ACC112 (cell line): Measurements from ENCODE around the gene CFAP45.

Experiments used
- H2AFZ ChIP-seq: fragments of 200-600 bp; sonication (generic); one replicate; pipeline ENCODE4 v1.6.0; 2017; ENCODE audit warnings: antibody characterized with exemption, low read length; ENCODE audit not compliant: unreplicated experiment
- H3K27ac ChIP-seq: fragments of 200-600 bp; sonication (generic); 2 replicates; pipeline ENCODE4 v1.5.1; 2014; ENCODE audit warnings: low read depth, mild to moderate bottlenecking, antibody characterized with exemption, low read length, moderate library complexity
- H3K27me3 ChIP-seq: fragments of 200-600 bp; sonication (generic); 2 replicates; pipeline ENCODE4 v1.6.1; 2014; ENCODE audit warnings: mild to moderate bottlenecking, antibody characterized with exemption, low read length, moderate library complexity, mixed read lengths; ENCODE audit not compliant: insufficient read depth
- H3K36me3 ChIP-seq: fragments of 200-600 bp; sonication (generic); 2 replicates; pipeline ENCODE4 v1.6.1; 2016; ENCODE audit warnings: mild to moderate bottlenecking, antibody characterized with exemption, low read length, moderate library complexity, mixed read lengths; ENCODE audit not compliant: insufficient read depth
- H3K4me1 ChIP-seq: fragments of 200-600 bp; sonication (generic); one replicate; pipeline ENCODE4 v1.6.1; 2016; ENCODE audit warnings: low read length, mixed read lengths; ENCODE audit not compliant: insufficient read depth, unreplicated experiment, control insufficient read depth
- H3K4me3 ChIP-seq: fragments of 200-600 bp; sonication (generic); 2 replicates; pipeline ENCODE4 v1.5.1; 2014; ENCODE audit warnings: mild to moderate bottlenecking, low read depth, low read length
- H3K79me2 ChIP-seq: fragments of 200-600 bp; sonication (generic); one replicate; pipeline ENCODE4 v1.6.0; 2016; ENCODE audit warnings: low read length; ENCODE audit not compliant: control insufficient read depth, unreplicated experiment, insufficient read depth

The CFAP45 gene

DNA sequence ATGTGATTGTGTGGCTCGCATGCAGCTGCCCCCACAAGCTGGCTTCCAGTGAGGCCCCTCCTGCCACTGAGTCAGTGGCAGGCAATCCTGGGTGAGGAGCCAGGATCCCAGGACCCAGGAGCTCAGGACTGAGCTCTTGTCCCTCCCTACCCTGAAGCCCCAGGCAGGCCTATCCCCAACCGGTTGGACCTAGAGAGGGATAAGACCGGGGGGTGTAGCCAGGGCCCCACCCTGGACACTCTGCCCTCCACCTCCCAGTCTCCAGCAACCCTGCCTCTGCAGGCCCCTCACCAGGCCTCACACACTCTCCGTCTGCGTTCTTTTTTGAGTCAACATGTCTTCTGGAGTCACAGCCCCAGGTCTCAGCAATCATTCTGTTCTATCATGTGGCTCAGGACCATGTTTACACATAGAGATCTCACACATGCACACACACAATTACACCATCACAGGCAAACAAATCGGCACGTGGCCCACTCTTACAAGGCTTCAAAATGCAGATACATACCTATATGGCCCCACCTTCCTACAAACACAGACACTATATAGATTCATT lies 40.1 kb downstream of the CFAP45 start:
- Histone ChIP-seq H3K27me3 (no peaks in the 10 kb centered on the region), H3K27ac (no peak overlapping the region)

GRCh38 chr1:159857889-159858288 lies 42.1 kb downstream of the CFAP45 start:
- Histone ChIP-seq H3K27ac (no peak overlapping the region), H3K36me3 (no peaks in the 10 kb centered on the region), H3K4me1 (peaks cover 14% of the 10 kb centered on the region), H2AFZ (no peak overlapping the region), H3K27me3 (no peaks in the 10 kb centered on the region), H3K4me3 (no peak overlapping the region), H3K79me2 (no peaks in the 10 kb centered on the region)

More for the DNA sequence above, 40.1 kb downstream of the CFAP45 start:
- Histone ChIP-seq H2AFZ (no peak overlapping the region), H3K4me3 (no peak overlapping the region), H3K79me2 (no peaks in the 10 kb centered on the region), H3K4me1 (peaks cover 5% of the 10 kb centered on the region), H3K36me3 (no peaks in the 10 kb centered on the region)

GRCh38 chr1:159856576-159856975 lies 43.4 kb downstream of the CFAP45 start:
- Histone ChIP-seq H3K79me2 (no peaks in the 10 kb centered on the region), H3K27me3 (no peaks in the 10 kb centered on the region), H2AFZ (no peak overlapping the region)

DNA sequence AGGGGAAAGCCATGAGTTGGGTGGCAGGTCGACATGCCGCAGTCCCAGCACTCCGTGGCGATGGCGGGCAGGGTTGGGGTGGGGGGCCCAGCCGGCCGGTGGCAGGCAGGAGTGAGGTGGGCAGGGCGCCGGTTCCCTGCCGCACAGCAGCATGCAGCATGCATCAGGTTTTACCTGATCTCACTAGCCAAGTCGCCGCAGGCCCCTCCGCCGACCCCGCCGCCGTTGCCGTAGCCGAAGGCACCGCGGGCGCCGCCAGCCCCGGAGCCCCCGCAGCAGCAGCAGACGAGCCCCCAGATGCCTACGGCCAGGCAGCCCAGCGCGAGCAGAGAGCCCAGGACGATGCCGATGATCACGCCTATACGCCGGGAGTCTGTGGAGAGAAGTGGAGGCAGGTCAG lies 44.3 kb downstream of the CFAP45 start:
- no peak overlapping the region for H2AFZ ChIP-seq
- peaks cover 20% of the 10 kb centered on the region for H3K4me1 ChIP-seq
- H3K79me2 ChIP-seq, result no peaks in the 10 kb centered on the region
- H3K36me3 ChIP-seq, result no peaks in the 10 kb centered on the region
- no peaks in the 10 kb centered on the region for H3K27me3 ChIP-seq
- peak overlapping the region; percentile 89 for H3K4me3 ChIP-seq
- H3K27ac ChIP-seq, result no peak overlapping the region

More at GRCh38 chr1:159856576-159856975, 43.4 kb downstream of the CFAP45 start:
- Histone ChIP-seq H3K27ac (no peak overlapping the region), H3K4me1 (peaks cover 20% of the 10 kb centered on the region), H3K36me3 (no peaks in the 10 kb centered on the region), H3K4me3 (no peak overlapping the region)

- Histone ChIP-seq H2AFZ (peak overlapping the region; percentile 63), H3K4me1 (peaks cover 29% of the 10 kb centered on the region), H3K36me3 (no peaks in the 10 kb centered on the region), H3K4me3 (peak overlapping the region; percentile 89), H3K27me3 (no peaks in the 10 kb centered on the region), H3K79me2 (no peaks in the 10 kb centered on the region), H3K27ac (peak overlapping the region; percentile 85)
These were observed 45.2 kb downstream of the CFAP45 start for GRCh38 chr1:159854693-159855192.

- Histone ChIP-seq H3K79me2 (no peaks in the 10 kb centered on the region), H3K4me3 (peak overlapping the region; percentile 89), H3K4me1 (peaks cover 35% of the 10 kb centered on the region), H3K36me3 (no peaks in the 10 kb centered on the region), H3K27me3 (no peaks in the 10 kb centered on the region), H2AFZ (peak overlapping the region; percentile 63), H3K27ac (peak overlapping the region; percentile 85)
These were observed 45.8 kb downstream of the CFAP45 start for GRCh38 chr1:159854116-159854692.

DNA sequence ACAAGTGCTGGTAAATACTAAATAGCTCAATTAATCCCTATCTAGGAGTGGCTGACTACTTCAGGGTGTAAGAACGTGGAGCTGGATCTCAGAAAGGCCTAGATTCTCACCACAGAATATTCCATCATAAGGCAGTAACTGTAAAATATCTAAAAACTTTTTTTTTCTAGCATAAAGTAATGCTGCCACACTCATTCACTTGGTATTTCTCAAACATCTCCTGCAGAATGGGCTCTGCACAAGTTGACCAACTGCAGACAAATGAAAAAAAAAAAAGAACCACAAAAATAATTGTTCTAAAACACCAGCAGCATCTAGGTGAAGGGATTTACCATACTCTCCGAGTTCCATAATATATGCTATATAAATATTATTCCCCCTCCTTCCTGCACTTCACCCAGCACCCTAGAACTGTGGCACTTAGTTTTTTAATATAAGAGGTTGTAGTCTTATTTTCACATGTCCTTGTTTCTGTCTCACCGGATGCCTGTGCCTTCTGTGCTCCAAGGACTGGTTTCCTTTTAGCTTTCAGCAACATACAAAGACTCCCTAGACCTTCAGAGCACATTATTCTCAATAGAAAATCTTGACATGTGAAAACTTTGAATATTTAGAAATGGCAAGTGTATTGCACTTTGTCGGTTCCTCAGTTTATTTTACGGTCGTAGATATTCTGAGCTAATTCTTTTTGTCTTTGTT lies 46.4 kb downstream of the CFAP45 start:
- peaks cover 37% of the 10 kb centered on the region for H3K4me1 ChIP-seq
- peak overlapping the region; percentile 85 for H3K27ac ChIP-seq
- H3K36me3 ChIP-seq, result no peaks in the 10 kb centered on the region
- no peaks in the 10 kb centered on the region for H3K79me2 ChIP-seq
- H2AFZ ChIP-seq, result no peak overlapping the region
- H3K4me3 ChIP-seq, result peak overlapping the region; percentile 89
- H3K27me3 ChIP-seq, result no peaks in the 10 kb centered on the region

DNA sequence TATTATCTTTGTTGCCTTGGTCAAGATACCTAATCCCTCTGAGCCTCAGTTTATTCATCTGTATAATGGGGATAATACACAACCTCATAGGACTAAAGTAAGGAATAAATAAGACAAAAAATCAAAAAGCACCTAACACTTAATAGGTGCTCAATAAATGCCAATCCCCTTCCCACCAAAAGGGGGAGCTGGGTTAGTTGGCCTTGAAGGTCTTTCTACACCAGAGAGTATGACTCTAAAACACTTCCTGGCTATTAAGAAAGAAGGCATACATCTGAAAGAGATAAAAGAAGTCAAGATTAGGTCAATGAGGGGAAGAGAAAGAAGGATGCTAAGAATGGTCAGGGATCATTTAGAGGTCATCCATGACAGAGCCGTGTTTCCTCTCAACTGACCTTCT lies 48.6 kb downstream of the CFAP45 start:
- peaks cover 33% of the 10 kb centered on the region for H3K4me1 ChIP-seq

GRCh38 chr1:159849626-159850366 lies 50.2 kb downstream of the CFAP45 start:
- peak overlapping the region; percentile 93 for H3K27ac ChIP-seq
- no peaks in the 10 kb centered on the region for H3K27me3 ChIP-seq
- H3K4me3 ChIP-seq, result peak overlapping the region; percentile 31; the same call in 1 of the 2 replicates
- H3K4me1 ChIP-seq, result peaks cover 32% of the 10 kb centered on the region
- H3K79me2 ChIP-seq, result no peaks in the 10 kb centered on the region
- H3K36me3 ChIP-seq, result no peaks in the 10 kb centered on the region
- no peak overlapping the region for H2AFZ ChIP-seq

More for the DNA sequence above, 48.6 kb downstream of the CFAP45 start:
- Histone ChIP-seq H3K27ac (no peak overlapping the region), H3K79me2 (no peaks in the 10 kb centered on the region), H3K36me3 (no peaks in the 10 kb centered on the region), H2AFZ (no peak overlapping the region), H3K27me3 (no peaks in the 10 kb centered on the region), H3K4me3 (no peak overlapping the region)

DNA sequence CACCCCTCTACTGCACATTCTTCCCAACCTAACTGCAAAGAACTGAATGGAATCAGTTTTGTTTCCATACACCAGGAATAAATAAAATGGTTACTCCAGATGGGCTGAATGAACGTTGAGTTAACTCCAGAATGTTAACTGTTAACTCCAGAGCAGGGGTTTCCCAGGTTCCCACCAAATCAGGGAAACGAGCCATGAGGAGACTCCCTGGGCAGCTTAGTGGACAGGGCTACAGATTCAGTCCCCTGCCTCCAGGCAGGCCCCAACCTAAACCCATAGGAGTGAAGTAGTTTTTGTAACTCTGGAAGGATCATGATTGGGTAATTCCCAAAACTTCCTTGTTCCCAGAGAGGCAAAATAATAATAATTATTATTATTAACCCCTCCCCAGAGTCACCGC lies 51.6 kb downstream of the CFAP45 start:
- Histone ChIP-seq H3K27me3 (no peaks in the 10 kb centered on the region), H3K4me3 (no peak overlapping the region), H3K27ac (peak overlapping the region; percentile 93), H2AFZ (no peak overlapping the region), H3K36me3 (no peaks in the 10 kb centered on the region), H3K79me2 (no peaks in the 10 kb centered on the region), H3K4me1 (peaks cover 28% of the 10 kb centered on the region)
